GM12864 (cell line): ENCODE data around the gene RNF25.
A peak's percentile ranks its signal among the peaks of the same experiment; 100 is the strongest.

Experiments
- DNase-seq: peaks from one replicate; pipeline ENCODE4 v3.0.0-alpha.2; 2011; ENCODE audit warnings: low read depth
- H3K4me3 ChIP-seq: 2 replicates; pipeline ENCODE4 v1.5.1; 2011; ENCODE audit warnings: mild to moderate bottlenecking, low read depth, low read length, control low read depth
- CTCF ChIP-seq: IDR thresholded peaks from 2 replicates; pipeline ENCODE4 v1.5.1; 2011; ENCODE audit warnings: low read depth, mild to moderate bottlenecking, moderate library complexity, low read length, control low read depth, inconsistent platforms; ENCODE audit errors: missing control alignments

Gene RNF25, protein sequence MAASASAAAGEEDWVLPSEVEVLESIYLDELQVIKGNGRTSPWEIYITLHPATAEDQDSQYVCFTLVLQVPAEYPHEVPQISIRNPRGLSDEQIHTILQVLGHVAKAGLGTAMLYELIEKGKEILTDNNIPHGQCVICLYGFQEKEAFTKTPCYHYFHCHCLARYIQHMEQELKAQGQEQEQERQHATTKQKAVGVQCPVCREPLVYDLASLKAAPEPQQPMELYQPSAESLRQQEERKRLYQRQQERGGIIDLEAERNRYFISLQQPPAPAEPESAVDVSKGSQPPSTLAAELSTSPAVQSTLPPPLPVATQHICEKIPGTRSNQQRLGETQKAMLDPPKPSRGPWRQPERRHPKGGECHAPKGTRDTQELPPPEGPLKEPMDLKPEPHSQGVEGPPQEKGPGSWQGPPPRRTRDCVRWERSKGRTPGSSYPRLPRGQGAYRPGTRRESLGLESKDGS

DNA sequence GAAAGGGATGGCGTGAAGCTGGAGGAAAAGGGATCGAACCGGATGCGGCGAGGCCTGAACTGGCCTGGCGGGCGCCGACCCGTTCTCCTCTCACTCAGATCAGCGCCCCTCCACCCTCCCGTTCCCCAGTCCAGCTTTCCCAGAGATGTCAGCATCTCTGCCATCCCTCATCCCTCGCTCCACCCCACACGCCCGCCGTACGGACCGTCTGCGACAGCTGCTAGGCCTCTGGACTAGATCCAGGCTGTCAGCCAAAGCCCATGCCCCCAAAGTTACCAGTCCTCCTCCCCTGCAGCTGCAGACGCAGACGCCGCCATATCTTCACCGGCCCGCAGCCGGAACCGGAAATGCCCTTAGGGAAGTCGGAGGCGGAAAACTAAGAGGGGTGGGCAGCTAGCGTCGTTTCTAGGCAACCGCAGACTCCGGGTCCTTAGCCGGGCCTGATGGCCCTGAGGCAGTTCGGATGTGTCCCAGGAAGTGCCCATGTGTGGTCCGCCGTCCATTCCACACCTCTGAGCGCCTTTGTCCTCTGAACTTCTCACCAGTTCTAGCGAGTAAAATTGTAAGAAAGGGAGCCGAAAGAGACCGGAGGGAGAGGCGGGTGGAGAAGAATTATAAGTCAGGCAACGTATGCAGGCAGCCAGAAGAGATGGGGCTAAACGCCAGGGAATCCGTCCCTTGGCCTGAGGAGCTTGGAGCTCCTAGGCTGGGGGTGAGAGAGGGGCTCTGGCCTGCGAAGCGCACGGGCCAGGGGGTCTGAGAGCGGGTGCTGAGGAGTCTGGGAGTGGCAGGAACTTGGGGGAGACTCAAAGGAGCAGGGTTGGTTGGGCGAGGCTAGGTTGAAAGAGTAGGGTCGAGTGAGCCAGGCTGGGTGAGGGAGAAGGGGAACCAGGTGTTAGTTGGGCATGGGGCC lies at the start of gene RNF25, which contains the start of gene STK36:
TSS of gene RNF25 (minus strand) at position 349 of the 913 bp plus-strand sequence. CDS start at position 317, 32 bp downstream.
TSS of gene STK36 (plus strand) at position 433 of the 913 bp plus-strand sequence. CDS start 744 bp downstream, outside the sequence.
- no peak for TF ChIP-seq CTCF
- peak within 1 kb of the TSS; percentile 86 for H3K4me3 ChIP-seq
- DNase-seq: peak; percentile 54

DNA sequence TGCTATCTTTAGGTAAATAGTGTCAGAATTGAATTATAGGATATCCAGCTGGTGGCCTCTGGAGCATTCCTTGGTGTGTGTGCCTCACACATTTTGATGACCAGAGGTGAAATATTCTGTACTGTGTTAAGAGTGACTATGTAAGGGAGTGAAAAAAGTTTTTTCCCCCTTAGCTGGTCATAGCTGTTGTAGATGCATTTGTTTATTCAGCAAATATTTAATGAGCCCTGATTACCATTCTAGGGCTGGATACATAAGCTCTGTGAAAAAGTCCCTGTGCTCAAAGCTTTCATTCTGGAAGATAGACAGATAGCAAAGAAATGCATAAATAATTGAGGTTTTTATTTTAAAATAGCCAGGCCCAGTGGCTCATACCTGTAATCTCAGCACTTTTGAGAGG lies 49.7 kb upstream of the RNF25 start:
- TF ChIP-seq CTCF: no peak
- H3K4me3 ChIP-seq: no peak overlapping the region
- DNase-seq: no peak

DNA sequence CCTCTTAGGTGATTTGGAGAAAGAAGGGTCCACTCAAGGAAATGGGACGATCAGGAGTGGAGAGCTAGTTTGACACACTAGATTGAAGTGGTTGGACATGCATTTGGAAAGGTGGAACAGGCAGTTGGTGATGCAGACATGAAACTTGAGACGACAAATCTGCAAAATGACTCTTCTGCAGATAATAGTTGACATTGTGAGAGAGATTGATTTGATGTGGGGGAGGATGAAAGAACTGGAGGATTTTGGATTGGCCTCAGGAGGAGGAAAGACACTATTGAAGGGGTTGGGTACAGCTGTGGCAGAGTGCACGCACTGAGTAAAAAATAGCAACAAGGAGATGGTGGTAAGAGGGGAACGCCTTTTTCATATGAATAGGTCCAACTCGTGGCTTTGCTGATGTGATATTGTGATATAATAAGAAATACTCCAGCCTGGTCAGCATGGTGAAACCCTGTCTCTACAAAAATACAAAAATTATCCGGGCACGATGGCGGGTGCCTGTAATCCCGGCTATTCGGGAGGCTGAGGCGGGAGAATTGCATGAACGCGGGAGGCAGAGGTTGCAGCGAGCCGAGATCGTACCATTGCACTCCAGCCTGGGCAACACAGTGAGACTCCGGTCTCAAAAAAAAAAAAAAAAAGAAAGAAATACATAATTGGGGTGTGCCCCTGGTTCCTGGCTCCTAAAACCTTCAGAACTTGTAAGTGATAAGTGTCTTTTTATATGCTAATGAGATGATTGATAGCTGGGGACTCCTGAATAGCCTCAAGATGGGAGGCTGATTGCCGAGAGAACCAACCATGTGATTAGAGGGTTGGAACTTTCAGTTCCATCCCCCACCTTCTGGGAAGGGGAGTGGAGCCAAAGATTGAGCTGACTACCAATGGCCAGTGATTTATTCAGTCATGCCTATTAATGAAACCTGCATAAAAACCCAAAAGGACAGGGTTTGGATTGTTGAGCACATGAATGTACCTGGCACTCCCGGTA lies 48.5 kb upstream of the RNF25 start:
- DNase-seq: no peak
- H3K4me3 ChIP-seq: no peak overlapping the region
- TF ChIP-seq CTCF: no peak

GRCh38 chr2:218719457-218719856 lies 47.7 kb upstream of the RNF25 start:
- no peak overlapping the region for H3K4me3 ChIP-seq
- no peak for DNase-seq
- no peak for TF ChIP-seq CTCF

DNA sequence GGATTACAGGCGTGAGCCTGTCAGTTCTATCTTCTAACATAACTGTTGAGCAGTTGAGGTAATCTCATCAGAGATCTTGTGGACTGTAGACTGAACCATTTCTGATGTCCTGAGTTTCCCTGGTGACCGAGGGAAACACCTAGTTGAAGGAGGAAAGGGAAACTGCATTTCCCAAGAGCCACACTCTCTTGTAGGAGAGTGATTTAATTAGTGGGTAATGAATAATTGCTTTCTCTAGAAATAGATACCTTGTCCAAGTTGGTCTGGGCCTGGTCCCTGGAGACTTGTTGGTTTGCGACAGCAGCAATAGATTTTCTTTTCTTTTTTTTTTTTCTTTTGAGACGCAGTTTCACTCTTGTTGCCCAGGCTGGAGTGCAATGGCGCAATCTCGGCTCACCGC lies 46.3 kb upstream of the RNF25 start:
- no peak overlapping the region for H3K4me3 ChIP-seq
- no peak for DNase-seq
- TF ChIP-seq CTCF: no peak

GRCh38 chr2:218717262-218717661 lies 45.5 kb upstream of the RNF25 start:
- no peak overlapping the region for H3K4me3 ChIP-seq
- DNase-seq: no peak
- no peak for TF ChIP-seq CTCF
